ENCODE measurements around the gene UST.
"Not testable (repeated sequence)": the region's sequence is repeated elsewhere in the genome, so short reads cannot be mapped to it uniquely, and the experiment has no call there.

The UST gene

GRCh38 chr6:148955441-148955840, 208.6 kb downstream of the UST start:
- no peak for DNase-seq

GRCh38 chr6:148956163-148956562, 209.3 kb downstream of the UST start:
- not testable (repeated sequence) for DNase-seq

DNA sequence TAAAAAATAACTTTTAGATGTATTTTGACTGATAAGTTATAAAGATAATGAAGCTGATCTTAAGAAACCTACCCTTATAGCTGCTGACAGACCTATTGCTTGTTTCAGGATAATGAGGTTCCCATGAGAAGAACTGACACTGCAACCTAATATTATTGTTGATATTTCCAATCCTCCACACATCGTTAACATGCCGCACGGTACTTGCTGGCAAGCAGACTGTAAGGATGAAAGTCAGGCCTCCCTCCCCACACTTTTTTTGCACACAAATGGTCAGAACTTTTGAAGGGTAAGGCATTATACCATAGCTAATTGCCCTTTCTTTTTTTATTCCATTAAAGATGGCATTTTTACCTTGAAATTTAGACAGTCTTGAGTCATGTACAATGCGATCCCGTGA, 210.9 kb downstream of the UST start:
- DNase-seq, result no peak

DNA sequence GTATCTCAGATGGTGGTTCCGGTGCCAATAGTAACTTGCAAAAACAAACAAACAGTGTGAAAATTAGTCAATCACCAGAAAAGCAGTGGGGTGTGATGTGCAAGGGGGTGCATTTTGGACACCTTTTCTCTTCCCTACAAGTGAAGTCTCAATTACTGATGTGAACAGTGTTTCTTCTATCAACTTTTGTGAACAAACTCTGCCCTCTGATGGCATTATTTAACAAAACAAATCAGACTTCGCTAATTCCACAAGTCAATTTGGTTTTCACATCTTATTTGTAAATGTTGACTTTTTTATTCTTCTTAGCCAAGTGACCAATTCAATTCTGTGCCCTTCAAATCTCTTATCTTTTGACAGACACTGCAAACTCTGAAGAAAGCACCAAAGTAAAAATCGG, 212.2 kb downstream of the UST start:
- no peak for DNase-seq

- DNase-seq, result no peak
Observed at GRCh38 chr6:148959501-148959900, 212.7 kb downstream of the UST start.

DNA sequence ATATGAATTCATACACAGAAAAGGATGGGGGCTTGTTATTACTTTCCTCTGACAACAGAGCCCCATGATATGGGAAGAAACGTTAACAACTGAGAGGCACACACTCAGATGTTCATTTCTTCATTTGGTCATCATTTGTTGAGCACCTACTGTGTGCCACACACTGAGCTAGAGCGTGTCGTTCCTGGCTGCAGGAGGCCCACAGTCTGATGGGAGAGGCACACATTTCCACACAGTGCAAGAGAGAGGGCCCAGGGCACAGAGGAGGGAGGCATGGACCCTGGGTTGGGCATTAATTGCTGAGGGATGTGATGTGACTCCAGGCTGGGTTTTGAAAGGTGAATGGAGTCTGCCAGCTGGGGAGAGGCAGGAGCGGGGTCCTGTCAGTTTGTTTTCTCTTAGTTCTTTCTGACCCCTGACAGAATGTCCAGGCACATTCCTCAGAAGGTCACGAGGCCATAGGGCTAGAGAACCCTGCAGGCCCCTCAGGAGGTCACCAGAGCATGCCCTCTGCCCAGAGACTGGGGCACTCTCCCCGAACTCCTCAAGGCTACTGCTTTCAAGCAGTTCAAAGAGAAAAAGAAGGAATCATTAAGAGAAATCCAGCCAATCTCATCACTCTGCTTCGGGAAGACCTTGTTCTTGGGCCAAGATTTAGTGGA, 216.2 kb downstream of the UST start:
- no peak for DNase-seq

DNA sequence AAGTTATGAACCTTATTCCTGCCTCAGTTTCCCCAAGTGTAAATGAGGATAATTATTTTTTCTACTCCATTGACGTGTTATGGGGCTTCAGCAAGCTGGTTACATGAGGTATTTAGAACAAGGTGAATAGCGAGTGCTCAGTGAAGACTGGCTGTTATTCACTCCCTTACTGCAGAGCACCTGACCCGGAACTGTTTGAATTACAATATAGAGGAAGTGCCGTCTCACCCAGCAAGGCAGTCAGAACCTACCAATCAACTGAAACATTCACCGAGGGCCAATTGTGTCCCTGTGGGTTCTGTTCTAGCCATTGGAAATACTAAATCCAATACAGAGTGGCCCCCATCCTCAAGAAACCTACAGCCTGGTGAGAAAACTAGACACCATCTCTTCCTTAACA, 216.9 kb downstream of the UST start:
- no peak for DNase-seq

DNA sequence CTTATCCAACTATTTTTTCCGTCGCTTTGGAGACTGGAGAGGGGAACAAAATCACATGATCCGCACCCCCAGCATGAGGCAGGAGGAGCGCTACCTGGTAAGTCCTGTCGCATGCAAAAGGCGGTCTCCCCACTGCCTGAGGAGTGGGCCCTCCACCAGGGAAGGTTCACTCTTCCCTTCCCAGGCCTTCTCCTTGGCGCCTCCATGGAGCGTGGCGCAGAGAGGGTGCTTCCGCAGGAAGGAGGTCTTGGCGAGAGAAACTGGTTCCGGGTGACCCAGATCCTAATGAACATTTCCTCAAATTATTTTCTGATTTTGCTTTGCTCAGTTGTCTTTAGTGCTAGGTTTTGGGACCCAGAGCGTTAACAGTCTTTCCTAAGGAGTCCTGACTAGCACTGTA, 217.6 kb downstream of the UST start:
- no peak for DNase-seq

DNA sequence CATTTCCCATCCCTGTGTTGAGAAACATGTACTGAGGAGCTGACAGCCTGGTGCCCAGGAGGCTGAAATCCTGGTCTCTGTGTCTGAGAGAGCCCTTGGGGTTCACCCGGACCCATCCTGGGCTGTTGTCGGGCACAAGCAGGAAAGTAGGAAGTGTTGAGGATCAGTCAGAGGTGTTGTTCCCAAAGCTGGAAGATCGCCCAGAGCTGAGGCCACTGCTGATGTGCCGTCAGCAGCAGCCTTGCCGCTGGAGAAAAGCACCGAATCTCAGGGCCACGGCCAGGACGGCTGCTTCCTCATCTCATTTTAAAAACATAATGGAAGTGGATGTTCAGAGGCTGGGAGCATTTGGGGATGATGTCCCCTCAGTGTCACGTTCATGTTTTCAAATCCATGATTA, 218.5 kb downstream of the UST start:
- no peak for DNase-seq

DNA sequence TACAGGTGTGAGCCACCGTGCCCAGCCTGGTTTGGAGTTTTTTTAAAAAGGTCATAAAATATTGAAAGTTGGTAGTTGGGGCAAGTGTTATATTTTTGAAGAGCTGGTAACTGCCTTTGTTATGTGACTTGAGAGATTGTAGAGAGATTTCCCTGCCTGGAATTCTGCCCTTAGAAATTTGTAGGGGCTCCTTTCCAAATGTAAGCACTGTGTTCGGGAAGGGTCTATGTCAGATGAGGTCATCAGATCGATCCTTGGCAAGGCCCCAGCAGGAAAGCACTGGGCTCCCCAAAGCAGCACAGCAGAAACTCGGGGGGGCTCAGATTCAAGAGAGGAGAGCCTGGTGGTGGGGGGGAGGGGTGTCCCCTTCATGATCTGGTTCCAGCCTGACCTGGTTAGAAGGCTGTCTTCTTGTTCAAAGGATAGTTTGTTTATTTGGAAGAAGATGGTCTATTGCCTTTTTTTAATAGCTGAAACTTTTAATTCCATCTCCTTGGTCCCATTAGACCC, 220.2 kb downstream of the UST start:
- no peak for DNase-seq

GRCh38 chr6:148967541-148967956, 220.7 kb downstream of the UST start:
- no peak for DNase-seq

GRCh38 chr6:148968771-148969602, 222.2 kb downstream of the UST start:
- DNase-seq, result no peak

DNA sequence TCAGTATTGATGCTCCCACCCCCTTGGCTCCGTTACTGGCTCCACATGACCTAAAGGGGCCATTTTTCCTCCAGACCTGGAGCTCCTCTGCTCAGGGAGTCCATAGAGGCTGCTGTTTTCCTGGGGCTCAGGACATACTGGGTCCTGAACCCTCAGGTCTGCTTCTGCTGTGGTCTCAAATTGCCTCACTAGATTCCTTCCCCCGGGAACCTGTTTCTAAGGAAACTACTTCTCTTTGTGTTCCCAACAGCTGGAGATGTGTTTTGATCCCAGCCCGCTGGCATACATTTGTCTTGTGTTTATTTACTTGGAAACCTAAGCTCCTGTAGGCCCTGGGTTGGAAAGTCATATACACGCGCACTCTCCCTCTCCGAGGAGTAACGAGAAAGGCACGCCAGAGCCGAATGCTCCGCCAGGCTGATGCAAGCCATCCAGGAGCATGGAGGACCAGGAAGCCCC, 222.8 kb downstream of the UST start:
- DNase-seq, result peak; percentile 57

GRCh38 chr6:148971031-148971927, 224.4 kb downstream of the UST start:
- DNase-seq, result no peak

DNA sequence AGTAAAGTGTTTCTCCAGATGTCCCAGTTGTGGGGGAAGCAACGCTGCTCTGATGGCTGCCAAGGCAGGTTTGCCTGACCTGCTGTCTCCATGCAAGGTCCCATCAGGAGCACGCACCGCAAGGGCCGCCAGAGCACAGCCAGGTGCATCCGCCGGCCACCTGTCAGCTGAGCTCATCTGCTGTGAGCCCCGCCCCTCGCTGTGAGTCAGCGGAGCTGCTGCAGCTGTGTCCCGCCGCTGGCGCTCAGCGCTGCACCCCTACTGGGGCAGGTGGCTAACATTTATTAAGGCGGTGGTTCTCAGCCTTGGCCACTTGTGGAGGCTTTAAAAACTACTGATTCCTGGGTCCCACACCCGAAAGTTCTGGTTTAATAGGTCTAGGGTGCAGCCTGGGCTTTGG, 225.7 kb downstream of the UST start:
- peak; percentile 62 for DNase-seq

GRCh38 chr6:148973538-148974208, 226.8 kb downstream of the UST start:
- DNase-seq, result peak; percentile 70

DNA sequence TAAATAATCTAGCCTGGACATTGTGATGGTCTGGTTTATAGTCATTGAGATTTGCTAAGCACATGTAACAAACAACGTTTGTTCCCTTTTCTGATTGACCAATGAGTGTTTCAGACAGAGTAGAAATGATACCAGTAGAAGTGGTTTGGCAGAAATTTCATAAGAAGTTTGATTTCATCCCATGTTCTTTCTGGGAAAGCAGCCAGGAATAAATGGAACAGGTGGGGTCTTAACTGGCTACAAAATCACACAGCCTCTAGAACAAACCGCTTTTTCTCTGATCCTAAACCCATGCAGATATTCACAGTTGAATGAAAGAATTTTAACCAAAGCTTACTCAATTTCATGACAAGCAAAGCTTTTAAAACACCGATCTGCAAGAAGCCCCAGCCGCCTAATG, 227.5 kb downstream of the UST start:
- no peak for DNase-seq

GRCh38 chr6:148978298-148978697, 231.5 kb downstream of the UST start:
- DNase-seq, result not testable (repeated sequence)

GRCh38 chr6:148979014-148979901, 232.4 kb downstream of the UST start:
- no peak for DNase-seq

GRCh38 chr6:148980234-148980633, 233.4 kb downstream of the UST start:
- DNase-seq, result no peak

GRCh38 chr6:148981515-148981914, 234.7 kb downstream of the UST start:
- no peak for DNase-seq

Data from eye (tissue), 1 donor.